DLD1 (cell line): ENCODE data around the gene SNTG2.

ENCODE experiments used
- in situ Hi-C: cut with HindIII; loops from 2 replicates; pipeline ENCODE4 v1.10.0; 2017; ENCODE audit warnings: low sequenced_read_pairs

SNTG2 gene

DNA sequence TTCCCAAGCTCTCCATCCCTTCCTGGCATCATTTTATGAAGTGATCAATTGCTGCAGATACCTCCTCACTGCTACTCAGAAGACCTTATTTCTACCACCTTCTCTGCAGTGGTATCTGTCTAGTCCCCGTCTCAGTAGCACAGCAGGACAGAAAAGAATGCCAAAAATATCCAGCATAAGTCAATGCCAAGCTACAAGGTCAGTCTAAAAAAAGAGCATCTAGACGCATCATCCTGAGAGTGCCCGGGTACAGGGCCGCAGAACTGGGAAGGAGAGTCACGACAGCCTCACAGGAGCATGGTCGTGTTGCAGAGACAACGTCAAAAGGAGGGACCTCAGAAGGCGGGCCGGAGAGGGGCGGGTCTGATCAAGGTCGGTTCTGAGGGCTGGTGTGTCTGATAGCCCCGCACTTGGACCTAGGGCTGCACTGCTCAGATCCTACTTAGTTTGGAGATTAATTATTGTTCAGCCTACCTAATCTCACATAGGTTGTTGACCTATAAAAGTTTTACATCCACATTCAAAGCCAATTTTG, 24.3 kb upstream of the SNTG2 start:
- in situ Hi-C loops = no loop called here

DNA sequence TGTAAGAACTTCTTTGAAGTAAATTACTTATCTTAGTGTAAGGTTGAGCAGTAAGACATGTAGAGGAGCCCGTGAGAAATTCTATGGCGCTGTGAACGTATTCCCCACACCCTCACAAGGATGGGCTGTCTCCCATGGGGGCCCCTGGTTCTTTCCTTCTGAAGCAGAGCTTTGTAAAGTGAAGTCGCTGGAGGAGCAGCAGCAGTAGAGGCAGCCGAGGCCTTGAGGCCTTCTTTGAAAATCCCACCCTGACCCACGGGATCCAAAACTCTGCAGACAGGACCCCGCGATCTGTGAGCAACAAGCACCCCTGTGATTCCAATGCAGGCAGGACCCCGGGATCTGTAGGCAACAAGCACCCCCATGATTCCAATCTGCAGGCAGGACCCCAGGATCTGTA, 23.8 kb upstream of the SNTG2 start:
- in situ Hi-C loops = no loop called here

DNA sequence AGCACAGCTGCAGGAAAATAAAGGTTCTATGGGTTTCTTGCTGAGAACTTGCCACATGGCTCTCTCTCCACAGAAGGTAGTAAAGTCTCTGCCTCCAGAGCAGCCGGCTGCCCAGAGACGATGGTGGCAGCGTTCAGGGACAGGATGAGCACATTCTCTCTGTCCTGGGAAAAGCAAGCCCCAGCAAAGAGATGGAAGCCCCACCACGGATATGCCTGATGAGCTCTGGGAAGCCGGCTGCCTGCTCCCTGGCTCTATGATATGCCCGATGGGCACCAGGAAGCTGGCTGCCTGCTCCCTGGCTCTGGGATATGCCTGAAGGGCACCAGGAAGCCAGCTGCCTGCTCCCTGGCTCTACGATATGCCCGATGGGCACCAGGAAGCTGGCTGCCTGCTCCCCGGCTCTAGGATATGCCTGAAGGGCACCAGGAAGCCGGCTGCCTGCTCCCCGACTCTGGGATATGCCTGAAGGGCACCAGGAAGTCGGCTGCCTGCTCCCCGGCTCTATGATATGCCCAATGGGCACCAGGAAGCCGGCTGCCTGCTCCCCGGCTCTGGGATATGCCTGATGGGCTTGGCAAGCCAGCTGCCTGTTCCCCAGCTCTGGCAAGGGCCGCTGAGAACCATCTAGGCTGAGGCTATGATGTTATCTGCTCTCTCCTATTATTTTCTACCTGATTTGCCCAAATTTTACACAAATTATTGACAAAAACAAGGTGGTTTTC, 21.5 kb upstream of the SNTG2 start:
- in situ Hi-C loops = no loop called here

DNA sequence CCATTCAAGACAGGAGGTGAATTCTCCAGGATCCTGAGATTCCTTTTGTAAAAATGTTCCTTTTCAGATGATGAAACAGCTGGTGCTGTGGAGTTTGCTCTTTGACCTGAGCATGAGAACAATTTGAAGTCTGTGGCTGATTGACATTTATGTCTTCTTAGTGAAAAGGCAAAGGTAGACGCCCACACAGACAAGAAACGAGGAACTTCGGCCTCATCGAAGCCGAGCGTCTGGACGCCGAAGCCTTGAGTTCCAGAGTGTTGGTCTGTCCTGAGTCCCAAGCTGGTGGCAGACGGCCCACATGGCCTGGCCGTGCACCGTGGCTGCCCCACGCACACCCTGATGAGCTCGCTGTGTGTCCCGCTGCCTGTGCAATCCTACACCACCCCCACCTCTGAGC, 20.7 kb upstream of the SNTG2 start:
- in situ Hi-C loops = no loop called here

DNA sequence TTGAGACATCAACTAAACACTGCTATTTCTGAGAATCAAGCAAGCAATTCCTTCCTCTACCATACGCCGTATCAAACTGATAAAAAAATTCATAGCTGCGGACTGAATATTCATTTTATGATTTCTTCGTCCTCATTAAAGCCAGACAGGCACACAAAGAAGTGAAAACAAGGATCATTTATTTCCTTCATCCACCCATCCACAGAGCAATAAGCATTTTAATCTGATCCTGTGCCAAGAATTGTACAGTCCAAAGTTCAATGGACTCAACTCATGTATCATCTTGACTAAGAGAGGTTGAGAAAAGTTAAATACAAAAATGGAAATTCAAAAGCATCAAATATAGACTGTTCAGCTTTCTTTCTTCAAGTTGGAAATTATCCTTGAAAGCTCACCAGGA, 19.7 kb upstream of the SNTG2 start:
- in situ Hi-C loops = no loop called here

DNA sequence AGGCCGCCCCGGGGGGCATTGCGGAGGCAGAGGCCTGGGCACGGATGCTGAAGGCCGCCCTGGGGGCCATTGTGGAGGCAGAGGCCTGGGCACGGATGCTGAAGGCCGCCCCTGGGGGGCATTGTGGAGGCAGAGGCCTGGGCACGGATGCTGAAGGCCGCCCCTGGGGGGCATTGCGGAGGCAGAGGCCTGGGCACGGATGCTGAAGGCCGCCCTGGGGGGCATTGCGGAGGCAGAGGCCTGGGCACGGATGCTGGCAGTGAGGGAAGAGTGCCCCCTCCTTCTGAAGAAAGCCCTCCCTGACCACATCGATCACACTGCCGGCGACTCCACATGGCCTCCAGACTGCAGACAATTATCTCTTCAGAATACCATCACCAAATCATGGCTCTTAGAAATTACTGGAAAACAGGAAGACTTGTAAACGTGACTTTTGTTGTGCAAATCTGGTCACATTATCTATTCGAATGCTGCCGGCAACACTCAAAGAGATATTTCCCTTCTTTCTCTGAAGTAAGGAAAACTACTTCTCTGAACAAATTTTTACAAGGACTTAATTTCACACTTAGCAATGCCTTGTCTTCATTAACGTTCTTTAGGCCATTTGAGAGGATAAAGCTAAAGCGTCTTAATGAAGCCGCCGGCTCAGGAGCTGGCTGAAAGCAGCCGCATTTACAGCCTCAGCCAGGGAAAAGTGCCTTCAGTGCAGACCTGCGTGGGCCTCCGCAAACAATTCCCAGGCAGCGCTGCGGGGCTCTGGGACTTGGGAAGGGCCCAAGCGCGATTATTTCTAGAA, 18.1 kb upstream of the SNTG2 start:
- in situ Hi-C loops = no loop called here

DNA sequence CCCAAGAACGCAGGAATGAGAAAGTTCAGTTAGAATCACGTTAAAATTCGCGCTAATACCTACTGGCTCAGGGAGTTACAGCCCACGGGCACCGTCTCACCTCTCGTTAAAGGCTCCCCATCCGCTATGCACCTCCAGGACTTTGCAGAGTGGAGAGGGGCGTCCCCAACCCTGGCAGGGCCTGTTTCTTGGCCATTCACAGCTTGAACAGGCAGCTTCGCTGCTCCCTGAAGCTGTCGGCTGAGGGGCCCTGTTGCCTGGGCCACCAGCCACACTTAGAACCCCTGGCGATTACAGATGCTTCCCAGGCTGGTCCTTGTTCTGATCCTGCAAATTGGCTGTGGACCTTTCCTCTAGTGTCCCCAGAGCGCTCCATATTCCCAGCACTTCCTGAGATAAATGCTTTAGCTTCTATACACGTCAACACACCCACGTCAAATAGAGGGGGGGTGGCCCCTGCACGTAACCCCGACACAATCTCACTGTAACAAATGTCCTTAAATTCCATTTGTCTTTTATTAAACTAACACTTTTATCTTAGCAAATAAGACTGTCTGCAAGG, 16.8 kb upstream of the SNTG2 start:
- in situ Hi-C loops = no loop called here

DNA sequence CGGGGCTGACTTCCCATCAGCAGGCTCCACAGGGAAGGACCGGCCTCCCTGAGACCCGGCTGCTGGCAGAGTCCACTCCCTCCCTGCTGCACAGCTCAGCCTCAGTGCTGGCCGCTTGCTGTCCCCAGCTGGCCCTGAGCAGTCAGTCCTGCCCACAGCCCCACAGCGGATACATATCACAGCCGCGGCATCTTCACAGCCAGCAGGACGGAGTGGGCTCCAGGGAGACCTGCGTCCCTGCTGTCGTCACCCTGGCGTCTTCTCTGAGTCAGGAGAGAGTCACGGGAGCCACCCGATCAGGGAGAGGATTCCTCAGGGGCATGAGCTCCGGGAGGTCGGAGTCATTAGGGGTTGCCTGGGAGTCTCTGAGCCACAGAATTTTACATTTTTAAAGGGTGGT, 13.1 kb upstream of the SNTG2 start:
- in situ Hi-C loops = no loop called here

DNA sequence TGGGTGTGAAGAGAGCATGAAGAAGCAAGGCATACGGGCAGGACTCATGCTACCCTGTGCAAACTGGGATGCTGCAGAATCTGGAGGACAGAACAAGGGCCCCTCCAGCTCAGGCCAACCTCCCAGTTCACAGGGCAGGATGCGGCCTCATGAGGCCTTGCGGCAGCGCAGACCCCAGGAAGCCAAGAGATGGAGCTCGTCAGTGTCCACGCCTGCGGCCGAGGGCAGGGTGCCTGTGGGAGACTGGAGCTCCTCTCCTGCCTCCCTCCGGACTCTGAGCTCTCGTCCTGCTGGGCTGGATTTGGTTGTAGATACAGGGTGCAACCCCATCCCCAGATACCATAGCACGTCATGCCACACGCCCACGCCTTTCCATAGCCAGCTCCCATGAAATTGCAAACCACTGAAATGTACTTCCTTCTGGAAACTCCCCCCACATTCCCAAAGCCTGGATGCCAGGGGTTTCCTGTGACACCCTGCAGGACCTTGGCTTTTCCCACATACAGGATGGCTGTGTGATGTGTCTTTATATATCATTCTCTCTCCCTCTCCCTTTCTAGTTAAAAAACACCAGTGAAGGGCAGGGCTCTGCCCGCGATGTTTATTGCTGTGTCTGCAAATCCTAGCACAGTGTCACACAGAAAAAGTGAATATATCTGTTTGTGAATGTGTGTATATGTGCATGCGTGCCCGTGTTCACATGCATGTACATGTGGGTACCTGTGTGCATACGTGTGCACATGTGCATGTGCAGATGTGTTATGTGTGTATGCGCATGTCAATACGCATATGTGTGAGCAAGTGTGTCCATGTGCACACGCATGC, 12.3 kb upstream of the SNTG2 start:
- in situ Hi-C loops = no loop called here

DNA sequence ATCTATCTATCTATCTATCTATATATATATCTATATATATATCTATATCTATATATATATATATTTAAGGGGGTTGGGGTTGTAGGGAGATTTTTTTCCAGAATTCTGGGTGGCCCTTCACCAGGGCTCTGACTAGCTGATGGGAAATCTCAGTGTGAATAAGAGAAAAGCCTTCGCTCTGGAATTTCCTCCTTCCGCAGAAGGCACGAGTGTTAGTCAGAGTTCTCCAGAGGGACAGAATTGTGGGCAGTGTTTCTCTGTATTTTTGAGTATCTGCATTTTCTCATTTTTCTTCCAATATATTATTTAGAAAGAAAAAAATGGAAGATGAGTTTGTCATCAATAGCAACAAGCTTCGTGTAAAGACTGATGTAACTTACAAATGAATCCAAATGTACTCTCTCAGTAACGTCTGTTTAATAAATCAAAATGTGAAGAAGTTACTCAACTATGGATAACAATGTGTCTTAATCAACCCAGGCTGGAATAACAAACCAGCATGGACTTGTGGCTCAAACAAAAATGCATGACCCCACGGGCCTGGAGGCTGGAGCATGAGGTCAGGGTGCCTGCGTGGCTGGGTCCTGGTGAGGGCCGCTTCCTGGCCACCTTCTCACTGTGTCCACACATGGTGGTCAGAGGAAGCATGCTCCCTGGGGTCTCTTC, 10.6 kb upstream of the SNTG2 start:
- in situ Hi-C loops = no loop called here

DNA sequence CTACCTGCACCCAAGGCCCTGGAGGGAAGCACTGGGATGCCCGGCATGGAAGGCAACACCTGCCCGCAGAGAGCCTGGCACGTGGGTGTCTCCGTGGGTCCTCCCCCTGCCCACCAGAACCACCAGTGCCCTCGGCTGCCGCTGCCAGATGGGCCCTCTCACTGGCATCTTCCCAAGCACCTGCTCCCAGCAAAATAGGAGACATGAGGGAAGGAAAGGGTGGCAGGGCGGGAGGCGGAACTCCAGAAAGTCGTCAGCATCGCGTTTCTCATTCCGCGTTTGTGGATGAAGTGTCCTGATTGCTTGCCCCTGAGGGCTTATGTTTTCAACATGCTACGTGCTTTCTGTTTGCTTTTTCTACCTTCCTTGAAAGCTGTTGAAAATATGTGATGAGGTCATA, 8.8 kb upstream of the SNTG2 start:
- in situ Hi-C loops = no loop called here

DNA sequence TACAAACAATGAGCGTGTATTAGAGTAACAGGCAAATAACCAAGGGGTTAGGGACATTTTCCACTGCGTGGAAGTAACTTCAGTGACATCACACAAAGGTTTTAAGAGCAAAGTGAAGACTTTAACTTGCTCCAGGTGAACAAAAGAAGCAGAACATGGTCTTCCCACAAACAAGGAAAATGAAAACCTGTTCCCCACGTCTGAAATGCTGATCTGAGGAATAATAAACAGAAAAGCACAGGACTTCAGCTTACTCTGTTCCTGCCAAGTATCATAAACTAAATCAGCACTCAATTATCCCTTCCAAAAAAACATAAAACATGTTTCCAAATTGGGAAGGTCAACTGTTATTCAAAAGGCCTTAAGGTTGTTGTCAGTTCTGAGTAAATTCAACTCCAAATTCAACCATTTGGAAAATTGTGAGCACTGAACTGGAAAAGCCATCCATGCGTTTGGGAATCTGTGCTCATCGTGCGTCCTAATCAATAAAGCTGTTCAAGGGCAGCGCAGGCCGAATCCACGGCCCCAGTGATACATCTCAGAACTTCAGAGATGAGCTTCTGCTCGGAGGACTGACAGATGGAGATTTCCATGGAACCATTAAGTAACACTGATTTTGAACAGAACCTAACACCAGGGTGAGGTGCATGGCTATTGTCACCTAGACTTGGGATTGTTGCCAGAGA, 7.7 kb upstream of the SNTG2 start:
- in situ Hi-C loops = no loop called here

DNA sequence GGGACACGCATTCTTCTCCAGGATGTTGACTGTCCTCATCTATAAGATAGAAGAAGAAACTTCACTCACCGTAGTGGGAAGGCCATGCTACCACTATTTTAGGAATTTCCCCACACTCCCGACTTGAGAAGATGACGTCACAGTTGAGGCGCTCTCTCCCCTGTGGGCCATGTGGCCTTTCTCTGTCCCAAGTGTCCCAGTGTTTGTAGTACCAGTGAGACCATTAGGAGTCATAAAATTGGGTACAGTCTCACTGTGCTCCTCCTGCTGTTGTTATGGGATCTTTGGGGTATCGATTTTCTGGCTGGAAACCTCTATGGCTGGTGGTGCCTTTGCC, 7.2 kb upstream of the SNTG2 start:
- in situ Hi-C loops = no loop called here

DNA sequence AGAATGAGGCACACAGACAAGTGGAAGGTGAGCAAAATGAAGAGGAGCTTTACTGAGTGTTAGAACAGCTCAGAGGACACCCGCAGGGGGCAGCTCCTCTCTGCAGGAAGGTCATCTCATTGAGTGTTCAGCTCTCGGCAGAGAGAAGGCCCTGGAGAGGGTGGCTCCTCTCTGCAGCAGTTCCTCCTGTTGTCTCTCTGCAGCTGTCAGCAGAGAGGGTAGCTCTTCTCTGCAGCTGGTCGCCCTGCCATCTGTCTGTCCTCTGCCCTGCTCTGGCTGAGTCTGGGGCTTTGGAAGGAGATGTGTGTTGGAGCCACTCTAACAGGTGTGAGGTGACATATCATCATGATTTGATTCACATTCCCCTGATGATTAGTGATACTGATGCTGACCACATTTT, 6.8 kb upstream of the SNTG2 start:
- in situ Hi-C loops = no loop called here

DNA sequence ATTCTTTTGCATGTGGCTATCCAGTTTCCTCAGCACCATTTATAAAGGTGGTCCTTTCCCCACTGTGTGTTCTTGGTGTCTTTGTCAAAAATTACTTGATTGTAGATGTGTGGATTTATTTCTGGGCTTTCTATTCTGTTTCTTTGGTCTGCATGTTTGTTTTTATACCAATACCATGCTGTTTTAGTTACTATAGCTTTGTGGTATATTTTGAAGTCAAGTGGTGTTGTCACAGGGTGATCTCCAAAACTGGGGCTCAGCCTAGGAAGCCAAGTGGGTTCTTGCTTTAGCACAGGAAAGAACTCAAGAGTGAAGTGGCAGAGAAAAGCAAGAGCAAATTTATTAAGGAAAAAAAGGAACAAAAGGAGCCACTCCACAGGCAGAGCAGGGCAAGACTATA, 6.0 kb upstream of the SNTG2 start:
- in situ Hi-C loops = no loop called here

DNA sequence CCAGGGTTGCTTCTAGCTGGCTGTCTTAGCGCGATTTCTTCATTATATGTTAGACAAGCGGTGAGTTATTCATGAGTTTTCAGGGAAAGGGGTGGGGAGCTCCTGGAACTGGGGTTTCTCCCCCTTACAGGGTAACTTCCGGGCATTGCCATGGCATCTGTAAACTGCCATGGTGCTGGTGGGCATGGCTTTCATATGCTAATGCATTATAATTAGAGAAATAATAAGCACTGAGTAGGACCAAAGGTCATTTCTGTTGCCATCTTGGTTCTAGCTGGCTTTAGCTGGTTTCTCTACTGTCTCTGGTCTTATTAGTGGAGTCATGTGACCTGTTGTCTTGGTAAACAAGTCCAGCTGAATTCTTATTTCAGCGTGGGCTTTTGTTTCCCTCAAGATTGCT, 5.5 kb upstream of the SNTG2 start:
- in situ Hi-C loops = no loop called here

DNA sequence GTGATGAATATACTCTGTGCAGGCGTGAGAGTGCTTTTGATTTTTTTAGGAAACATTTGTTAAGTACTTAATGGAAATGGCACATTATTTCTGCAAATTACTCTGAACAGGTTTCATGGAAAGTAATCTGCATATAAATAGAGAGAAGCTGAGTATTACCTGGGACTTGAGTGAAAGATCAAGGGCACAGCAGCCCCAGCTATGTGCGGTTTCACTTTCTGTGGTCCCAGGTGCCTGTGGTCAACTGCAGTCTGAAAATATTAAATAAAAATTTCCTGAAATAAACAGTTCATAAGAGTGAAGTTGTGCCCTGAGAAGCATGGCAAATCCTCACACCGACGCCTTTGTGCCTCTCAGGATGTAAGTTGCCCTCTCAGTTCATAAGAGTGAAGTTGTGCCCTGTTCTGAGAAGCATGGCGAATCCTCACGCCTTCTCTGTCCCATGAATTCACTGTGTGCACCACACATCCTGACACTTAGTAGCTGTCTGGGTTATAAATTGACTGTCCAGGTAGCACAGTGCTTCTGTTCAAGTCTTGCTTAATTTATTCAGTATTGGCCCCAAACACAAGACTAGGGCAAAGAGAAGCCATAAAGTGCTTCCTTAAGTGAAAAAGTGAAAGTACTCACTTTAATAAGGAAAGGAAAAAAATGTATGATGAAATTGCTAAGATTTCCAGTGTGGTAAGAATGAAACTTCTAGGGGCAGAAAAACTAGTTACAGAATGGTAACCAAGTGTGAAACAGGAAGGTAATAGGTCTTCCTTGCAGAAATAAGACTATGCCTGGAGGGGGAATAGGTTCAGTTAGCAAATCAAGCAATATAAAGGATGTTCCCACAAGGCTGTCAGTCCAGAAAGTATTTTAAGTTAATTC, 4.3 kb upstream of the SNTG2 start:
- in situ Hi-C loops = no loop called here

DNA sequence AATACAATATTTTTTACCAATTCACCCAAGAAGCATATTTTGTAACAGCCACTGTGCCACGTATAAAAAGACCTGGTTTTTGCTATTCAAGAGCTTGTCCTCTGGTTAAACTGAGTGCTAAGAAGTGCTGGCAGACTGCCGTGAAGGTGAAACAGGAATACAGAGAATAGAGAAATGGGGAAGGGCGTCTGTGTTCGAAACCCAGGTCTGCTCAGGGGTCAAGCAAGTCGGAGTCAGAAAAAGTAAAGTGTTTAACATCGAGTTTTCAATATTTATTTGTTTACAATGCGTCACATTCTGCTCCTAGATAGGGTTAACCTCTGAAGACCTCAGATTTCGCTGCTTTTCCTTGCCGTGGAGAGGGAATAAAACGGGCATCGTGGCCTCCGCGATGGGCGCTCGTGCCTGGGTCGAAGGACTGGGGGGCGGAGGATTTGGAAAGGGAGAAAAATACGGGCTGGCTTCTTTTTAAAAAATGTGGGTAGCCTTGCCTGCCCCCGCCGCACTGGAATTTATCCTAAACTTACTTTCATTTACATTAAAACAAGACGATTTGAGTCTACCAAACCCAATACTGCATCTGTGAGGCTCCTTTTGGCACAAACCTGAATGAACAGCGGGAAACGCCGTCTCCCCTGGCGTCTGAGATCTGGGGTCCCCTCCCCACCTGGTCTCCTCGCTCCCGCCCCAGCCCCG, 1.1 kb upstream of the SNTG2 start:
- in situ Hi-C loops = no loop called here
